ENCODE results near the gene PPT1.

DNA sequence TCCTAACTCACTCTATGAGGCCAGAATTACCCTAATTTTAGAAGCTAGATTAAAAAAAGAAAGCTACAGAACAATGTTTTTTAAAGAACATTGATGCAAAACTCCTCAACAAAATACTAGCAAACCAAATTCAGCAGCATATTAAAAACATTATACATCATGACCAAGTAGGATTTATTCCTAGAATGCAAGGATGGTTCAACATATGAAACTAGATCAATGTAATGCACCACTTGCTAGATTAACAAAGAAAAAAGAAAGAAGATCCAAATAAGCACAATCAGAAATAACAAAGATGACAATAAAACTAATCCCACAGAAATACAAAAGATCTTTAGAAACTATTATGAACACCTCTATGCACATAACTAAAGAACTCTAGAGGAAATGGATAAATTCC, 13.3 kb upstream of the PPT1 start:
- TF ChIP-seq, protein P1, sequence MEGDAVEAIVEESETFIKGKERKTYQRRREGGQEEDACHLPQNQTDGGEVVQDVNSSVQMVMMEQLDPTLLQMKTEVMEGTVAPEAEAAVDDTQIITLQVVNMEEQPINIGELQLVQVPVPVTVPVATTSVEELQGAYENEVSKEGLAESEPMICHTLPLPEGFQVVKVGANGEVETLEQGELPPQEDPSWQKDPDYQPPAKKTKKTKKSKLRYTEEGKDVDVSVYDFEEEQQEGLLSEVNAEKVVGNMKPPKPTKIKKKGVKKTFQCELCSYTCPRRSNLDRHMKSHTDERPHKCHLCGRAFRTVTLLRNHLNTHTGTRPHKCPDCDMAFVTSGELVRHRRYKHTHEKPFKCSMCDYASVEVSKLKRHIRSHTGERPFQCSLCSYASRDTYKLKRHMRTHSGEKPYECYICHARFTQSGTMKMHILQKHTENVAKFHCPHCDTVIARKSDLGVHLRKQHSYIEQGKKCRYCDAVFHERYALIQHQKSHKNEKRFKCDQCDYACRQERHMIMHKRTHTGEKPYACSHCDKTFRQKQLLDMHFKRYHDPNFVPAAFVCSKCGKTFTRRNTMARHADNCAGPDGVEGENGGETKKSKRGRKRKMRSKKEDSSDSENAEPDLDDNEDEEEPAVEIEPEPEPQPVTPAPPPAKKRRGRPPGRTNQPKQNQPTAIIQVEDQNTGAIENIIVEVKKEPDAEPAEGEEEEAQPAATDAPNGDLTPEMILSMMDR (IDR thresholded peaks at IDR 0.05; ENCODE audit: borderline replicate concordance, extremely low read depth, low read length, poor library complexity, severe bottlenecking), result no peak
- no peak for TF ChIP-seq EZH2 (IDR thresholded peaks at IDR 0.05; ENCODE audit: borderline replicate concordance, low read depth, low read length, severe bottlenecking)
